Anterior cingulate cortex (tissue), 58 donors: ENCODE data around the gene PHF21B.
"Not testable (repeated sequence)": the region's sequence is repeated elsewhere in the genome, so short reads cannot be mapped to it uniquely, and the experiment has no call there.

ENCODE experiments used
- DNase-seq, 58 donors: peaks; one replicate each; lab custom pipeline; 2025; lab: John Stamatoyannopoulos, UW

Gene PHF21B

GRCh38 chr22:44925465-44926123 is 84.2 kb downstream of the PHF21B start:
- no peak for DNase-seq

GRCh38 chr22:44924710-44925109 is 85.1 kb downstream of the PHF21B start:
- DNase-seq = no peak

DNA sequence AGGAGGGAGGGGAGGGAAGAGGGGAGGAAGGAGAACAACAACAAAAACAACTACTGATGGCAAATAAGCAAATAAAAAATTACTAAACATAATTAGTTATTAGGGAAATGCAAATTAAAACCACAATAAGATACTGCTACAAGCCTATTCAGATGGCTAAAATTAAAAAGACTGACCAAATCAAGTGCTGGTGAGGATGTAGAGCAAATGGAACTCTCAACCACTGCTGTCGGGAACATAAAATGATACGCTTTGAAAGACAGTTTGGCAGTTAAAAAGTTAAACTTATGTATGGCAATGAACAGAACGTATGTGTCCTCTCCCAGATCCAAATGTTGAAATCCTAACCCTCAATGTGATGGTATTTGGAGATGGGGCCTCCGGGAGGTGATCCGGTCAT is 85.7 kb downstream of the PHF21B start:
- no peak for DNase-seq

DNA sequence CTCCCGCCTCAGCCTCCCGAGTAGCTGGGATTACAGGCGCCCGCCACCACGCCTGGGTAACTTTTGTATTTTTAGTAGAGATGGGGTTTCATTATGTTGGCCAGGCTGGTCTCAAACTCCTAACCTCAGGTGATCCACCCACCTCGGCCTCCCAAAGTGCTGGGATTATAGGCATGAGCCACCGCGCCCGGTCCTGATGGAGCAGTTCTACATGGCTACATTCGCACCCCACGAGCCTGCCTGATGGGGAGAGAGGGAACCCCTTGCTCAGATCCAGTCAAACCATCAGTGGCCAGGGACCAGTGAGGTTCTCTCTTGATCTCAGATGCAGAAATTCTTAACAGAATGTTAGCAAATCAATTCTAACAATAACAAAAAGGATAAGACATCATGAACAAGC is 88.0 kb downstream of the PHF21B start:
- DNase-seq = not testable (repeated sequence)

- DNase-seq = no peak
These were observed 89.6 kb downstream of the PHF21B start for GRCh38 chr22:44920183-44920582.

DNA sequence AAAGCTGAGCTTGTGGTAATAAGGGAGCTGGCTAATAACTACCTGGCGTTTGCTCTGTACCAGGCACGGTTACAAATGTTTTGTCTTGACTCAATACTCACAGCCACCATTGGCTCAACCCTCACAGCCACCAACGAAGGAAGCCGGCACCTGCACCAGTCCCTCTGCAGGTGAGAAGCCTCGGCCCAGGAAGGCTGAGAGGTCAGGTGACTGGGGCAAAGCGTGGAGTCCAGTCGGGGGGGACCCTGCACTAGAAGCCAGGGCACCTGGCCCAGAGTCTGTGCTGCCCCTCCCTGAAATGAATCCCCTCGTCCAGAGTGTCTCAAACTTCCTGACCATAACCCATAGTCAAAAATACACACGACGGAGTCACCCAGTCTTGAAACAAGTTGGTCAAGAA is 90.1 kb downstream of the PHF21B start:
- no peak for DNase-seq

DNA sequence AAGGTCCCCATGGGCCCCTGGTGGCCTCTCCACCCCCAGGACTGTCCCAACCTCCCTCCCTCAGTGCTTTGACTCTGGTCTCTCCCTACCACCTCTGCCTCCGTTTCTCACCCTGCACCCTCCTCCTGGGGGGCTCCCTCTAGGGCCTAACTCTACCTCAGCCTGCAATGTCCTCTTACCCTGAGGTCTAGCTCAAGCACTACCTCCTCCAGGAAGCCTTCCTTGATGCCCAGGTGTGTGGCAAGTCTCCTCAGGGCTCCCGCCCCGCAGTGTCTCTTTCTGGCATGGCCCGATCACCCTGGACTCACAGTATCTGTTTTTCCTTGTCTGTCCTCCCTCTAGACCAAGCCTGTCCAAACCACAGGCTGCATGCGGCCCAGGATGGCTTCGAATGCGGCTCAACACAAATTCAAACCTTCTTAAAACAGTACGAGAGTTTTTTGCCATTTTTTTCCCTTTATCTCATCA is 90.8 kb downstream of the PHF21B start:
- DNase-seq = no peak

GRCh38 chr22:44918166-44918924 is 91.5 kb downstream of the PHF21B start:
- no peak for DNase-seq

GRCh38 chr22:44917372-44918165 is 92.2 kb downstream of the PHF21B start:
- no peak for DNase-seq

DNA sequence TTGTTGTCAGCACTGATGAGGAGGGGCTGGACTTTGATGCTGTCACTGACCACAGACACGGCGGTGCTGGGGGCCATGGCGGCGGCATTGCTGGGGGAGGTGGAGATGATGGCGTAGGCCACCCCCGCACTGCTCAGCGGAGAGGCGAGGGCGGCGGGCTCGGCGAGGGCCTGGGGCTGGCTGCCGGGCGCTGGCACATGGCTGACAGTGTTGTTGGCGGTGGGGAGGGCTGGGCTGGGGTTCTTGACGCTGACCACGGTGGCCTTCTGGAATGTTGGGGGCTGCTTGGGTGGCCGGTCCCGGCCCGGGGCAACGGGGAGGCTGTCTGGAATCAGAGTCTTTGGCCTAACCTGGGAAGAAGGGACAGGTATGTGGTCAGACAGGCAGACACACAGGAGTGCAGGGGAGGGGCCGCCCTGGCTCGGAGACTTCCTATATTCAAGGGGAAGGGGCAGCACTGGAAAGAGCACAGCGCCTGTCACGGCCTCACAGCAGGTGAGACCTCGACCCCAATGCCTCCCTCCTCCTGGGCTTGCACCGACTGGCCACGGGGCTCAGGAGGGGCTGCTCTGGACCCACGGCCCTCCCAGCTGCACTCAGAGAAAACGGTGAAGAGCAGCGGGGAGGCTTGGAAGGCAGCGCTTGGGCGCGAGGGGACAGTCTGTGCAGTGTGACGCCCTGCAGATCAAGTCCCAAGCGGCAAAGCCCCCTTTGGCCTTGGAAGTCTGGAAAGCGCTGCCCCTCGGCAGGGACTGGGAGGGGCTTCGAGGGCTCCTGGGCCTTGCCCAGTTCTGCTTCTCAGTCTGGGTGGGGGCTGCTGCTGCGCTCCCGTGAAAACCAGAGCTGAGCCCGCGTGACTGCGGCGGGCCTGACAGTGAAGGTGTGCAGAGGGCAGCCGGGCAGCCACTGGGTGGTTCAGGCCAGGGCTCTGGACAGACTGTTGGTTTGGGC is 93.2 kb downstream of the PHF21B start:
- no peak for DNase-seq

DNA sequence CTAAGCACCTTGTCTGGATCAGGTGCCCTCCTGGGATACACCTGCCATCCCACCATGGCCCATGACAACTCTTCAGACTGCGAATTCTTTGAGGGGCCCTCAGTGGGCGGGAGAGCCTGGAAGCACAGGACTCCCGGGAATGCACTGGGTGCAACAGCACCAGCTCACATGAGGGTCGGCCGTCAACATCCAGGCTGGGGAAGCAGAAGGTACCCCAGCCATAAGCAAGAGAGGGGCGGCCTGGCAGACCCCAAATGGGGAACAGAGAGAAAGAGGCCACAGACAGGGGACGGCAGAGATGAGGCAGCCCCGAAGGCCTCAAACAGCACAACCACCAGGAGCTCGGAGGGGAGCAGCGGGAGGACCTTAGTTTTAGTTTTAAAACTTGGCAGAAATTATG is 94.4 kb downstream of the PHF21B start:
- DNase-seq = no peak

DNA sequence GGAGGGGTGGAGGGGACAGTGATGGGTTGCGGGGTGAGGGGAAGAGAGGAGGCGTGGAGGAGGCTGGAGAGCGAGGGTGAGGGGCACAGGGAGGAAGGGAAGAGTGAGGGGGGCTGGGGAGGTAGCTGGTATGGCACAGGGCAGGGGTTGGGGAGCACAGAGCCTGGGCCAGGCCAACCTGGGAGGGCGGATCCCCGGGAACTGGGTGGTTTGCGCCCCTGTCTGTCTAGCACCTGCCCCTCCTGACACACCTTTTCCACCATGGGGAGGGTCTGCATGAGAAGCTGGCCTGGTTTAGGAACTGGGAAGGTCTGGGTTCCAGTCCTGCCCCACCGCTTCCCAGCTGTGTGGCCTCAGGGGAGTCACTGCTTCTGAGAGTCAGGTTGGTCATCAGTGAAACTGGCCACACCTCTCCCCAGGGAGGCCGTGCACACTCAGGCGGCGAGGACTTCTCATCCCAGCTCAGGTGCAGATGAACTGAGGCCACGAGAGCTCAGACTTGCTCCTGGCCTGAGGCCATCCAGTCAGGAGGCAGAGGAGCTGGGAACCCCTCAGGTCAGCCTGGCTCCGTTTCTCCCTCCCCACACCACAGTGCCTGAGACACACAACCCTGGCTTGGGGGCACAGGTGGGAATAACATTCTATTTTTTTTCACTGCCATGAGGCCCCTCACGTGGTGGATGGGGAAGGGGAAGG is 95.6 kb downstream of the PHF21B start:
- no peak for DNase-seq

DNA sequence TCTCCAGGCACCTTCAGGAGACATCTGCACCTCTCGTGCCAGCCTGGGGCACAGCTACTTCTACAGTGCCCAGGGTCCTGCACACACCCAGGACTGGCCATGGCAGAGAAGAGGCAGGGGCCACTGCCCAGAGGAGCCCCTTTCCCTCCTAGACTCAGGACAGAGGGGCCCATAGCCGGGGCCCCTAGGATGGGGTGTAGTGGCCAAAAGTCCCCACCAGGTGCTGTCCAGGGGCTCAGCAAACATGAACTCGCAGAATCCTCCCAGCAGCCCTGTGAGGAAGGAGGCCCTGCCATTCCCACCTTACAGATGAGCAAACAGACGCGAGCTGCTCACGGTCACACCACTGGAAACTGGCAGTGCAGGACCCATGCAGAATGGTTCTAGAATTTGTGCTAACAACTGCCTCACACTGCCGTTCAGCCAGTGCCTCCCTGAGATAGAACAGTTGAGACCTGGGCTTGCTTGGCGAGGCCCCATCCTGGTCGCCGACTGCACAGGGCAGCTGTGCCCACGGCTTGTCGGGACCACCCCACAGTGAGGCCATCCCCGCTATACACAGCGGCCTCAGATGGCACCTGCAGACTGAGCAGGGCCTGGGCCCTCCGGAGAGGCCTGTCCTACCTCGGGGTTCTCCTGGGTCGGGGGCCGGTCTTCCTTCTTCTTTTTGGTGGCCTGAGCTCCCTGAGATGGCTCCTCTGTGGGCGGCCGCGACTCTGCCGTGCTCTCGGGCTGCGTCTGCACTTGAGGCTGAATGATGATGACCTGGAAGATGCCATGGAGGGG is 96.4 kb downstream of the PHF21B start:
- DNase-seq = no peak

GRCh38 chr22:44909241-44909640 is 100.6 kb downstream of the PHF21B start:
- DNase-seq = no peak

DNA sequence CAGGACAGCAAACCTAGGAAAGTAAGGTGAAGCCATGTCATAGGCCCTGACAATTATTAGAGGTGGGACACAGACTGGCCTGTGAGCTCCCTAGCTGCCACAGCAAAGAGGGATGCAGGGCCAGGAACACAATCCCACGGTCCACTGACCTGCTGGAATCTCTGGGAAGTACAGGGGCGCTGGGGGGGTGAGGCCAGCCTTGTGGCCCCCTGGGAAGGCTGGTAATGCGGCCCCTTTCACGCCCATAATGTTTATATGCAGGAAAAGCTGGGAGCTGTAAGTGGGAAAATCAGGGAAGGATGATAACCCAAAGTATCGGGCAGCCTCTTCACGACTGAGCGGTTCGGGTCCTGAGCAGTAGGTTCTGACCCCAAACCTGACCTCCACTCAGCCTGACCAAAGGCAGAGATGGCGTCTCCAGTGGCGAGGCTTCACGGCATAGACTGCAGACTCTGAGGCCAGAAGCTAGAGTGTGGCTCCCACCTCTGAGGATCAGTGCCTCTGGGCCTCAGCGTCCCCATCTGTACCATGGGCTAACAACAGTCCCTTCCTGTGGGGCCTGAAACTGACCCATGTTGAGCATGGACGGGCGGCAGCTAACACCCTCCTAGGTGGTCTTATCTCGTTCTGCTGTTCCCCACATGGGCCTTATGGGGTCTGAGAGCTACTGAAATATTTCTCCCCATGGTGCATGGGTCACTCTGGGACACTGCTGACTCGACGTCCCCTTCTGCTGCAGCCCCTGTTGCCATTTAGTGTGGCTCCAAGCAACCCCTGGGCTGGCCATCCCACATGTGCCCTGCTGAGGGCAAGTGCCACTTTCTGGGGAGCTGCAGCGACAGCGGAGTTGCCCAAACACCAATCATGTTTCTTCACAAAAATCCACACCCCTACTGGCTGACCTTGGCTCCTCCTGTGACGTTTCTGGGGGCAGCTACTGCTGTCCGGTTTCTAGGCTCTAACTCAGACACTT is 101.8 kb downstream of the PHF21B start:
- DNase-seq = no peak

DNA sequence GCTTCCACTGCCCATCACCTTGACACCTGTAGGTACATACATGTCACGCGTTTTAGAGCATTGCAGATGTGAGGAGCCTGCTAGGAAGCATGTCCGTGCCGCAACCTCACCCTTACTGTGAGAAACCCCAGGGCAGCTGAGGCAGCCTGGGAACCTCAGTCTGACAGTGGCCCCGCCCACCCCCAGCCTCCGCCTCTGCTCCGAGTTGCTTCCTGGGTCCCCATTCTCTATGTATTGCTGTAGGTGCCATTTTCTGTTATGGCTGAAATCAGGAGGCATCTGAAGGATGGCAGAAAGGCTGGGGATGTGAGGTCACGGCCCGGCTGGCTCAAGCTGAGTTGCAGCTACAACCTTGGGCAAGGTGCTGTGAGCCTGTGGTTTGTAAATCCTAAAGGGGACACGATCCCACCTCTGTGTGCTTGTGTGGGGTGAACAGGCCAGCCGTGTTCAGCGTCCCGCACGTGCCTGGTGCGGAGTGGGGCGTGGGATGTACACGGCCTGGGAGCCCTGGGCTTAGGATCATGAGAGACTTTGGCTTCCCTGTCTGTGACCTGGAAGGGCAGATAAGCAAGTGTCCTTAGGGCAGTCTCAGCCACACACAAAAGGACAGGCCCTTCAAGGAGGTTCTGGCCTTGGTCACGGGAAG is 102.7 kb downstream of the PHF21B start:
- no peak for DNase-seq
